GM08714 (cell line): ENCODE measurements around the gene FOCAD.

ENCODE experiments used
- H3K4me3 ChIP-seq: fragments of 200-500 bp; sonication (Bioruptor generic); 2 replicates; pipeline ENCODE4 v1.5.1; 2014; ENCODE audit warnings: mild to moderate bottlenecking, low read length, inconsistent platforms
- ZNF274 ChIP-seq: IDR thresholded peaks from 2 replicates; pipeline ENCODE4 v1.6.1; 2012; ENCODE audit warnings: mild to moderate bottlenecking, low read depth, low read length

FOCAD gene

DNA sequence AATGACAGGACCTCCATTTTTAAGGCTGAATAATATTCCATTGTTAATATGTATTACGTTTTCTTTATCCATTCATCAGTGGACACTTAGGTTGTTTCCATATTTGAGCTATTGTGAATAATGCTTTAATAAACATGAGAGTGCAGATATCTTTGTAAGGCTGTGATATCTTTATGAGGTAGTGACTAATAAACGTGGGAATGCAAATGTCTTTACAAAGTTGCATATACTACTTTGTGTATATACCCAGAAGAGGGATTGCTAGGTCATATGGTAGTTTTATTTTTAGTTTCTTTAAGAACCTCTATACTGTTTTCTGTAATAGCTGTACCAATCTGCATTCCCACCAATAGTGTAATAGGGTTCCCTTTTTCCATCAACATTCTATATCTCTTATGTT is 148.7 kb downstream of the FOCAD start:
- no peak overlapping the region for H3K4me3 ChIP-seq
- no peak for TF ChIP-seq ZNF274

DNA sequence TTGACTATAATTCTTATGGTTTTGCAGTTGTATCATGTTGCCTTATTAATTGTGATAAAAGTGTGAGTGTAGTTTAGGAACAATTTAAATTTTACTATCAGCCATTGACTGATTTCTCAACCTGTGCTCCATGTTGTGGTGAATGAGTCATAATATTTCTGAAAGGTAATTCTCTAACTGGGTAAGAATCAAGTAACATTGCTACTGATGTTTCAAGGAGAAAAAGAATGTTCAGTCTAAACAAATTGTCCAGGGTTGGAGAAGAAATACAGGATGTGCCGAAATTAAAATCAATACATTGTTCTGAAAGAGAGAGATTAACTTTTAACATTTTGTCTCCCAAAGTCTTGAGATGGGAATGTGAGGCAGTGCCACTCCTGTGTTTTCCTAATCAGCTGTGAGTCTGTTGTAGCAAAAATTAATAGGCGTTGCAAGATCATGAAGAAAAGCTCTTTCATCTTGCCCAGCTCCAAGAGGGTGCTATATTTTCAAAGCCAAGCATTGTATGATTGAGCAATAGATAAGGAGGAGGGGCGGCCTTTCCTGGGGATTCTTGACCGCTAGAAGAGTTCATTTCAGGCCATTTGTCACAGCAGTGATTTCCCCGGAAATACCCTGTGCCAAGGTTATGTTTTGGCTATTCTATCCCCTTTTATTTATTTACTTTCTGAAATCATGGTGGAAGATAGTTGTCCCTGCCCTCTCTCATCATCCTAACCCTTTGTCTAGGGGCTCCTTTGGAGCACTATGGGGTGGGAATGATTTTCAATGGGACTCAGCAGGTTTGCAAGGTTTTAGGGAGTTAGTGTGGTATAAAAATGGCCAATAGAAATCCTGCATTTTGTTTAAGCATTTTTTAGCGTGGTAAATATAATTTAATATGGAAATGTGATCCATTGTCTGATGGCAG is 151.6 kb downstream of the FOCAD start:
- no peak for TF ChIP-seq ZNF274
- H3K4me3 ChIP-seq = no peak overlapping the region

DNA sequence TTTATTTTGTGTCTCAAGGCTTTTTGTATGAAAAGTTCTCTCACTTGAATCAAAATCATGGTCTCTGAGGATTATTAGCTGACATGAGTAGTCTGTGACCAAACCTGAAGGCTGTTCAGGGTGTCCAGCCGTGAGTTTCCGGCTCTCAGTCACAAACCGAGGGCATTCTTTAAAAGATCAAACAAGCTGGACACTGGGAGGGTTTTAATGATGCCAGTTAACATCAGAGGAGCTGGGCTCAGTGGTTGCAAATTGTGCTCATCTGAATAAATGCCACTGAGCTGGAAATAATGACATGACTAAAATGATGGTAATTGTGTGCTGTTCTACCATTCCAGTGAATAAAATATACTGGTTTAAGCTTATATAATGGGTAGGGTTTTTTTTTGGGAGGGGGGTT is 153.1 kb downstream of the FOCAD start:
- H3K4me3 ChIP-seq = no peak overlapping the region
- TF ChIP-seq ZNF274 = no peak

- no peak overlapping the region for H3K4me3 ChIP-seq
- no peak for TF ChIP-seq ZNF274
These were observed 154.2 kb downstream of the FOCAD start for GRCh38 chr9:20838218-20838617.

DNA sequence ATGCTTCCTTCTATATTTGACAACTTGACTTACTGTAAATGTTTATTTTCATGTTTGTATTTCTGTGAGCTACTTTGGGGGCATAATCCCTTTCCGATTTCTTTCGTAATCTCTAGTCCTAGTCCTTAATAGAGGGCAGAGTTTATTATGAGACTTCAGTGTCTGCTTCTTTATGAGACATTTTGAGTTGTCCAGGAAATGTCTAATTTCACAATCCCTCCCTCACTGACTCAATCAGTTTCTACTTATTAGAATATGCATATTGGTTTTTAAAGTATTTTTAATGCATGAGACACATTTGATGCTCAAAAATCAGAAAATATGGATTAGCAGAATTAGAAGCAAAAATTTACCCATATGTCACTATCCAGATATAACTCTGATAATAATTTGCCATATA is 160.9 kb downstream of the FOCAD start:
- no peak for TF ChIP-seq ZNF274
- no peak overlapping the region for H3K4me3 ChIP-seq

DNA sequence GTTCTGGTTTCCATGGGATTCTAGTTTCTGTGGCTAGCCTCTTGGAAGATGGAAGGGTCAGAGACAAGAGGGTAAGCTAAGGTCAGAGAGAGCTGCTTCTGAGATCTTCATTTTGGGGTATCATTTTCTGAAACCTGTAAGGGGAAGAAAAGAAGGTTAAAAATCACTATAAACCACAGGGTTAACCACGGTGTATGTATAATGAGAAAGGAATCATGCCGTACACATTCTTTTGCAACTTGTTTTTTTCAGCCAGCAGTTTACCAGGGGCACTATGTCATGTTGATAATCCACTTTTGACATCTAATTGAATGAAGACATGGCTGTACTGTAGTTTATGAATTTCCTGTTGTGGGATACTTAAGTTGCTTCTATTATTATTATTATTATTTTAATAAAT is 164.4 kb downstream of the FOCAD start:
- no peak for TF ChIP-seq ZNF274
- no peak overlapping the region for H3K4me3 ChIP-seq

DNA sequence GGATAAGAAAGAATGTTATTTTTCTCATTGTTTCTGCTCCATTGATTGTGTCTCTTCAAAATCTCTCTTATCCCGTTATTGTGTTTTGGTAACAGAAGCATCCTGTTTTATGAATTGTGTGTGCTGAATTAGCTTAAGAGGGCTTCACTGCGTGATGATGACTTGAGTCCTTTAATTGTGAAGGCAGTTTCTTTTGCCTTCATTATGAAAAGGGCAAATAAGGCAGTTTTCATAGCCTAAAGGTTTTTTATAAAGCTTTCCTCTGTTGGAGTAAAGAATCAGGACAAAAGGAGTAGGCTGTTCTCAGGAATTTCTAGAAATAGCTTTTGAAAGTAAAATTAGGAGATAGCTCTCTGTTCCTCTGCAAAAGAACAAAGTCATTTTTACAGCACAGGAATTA is 169.8 kb downstream of the FOCAD start:
- no peak for TF ChIP-seq ZNF274
- no peak overlapping the region for H3K4me3 ChIP-seq

GRCh38 chr9:20854444-20854843 is 170.4 kb downstream of the FOCAD start:
- no peak for TF ChIP-seq ZNF274
- no peak overlapping the region for H3K4me3 ChIP-seq

- H3K4me3 ChIP-seq = no peak overlapping the region
- TF ChIP-seq ZNF274 = no peak
These were observed 179.9 kb downstream of the FOCAD start for GRCh38 chr9:20863945-20864344.

- no peak for TF ChIP-seq ZNF274
These were observed 181.3 kb downstream of the FOCAD start for GRCh38 chr9:20865347-20865746.

GRCh38 chr9:20870115-20870514 is 186.1 kb downstream of the FOCAD start:
- no peak overlapping the region for H3K4me3 ChIP-seq
- TF ChIP-seq ZNF274 = no peak

More at GRCh38 chr9:20865347-20865746, 181.3 kb downstream of the FOCAD start:
- H3K4me3 ChIP-seq = no peak overlapping the region

GRCh38 chr9:20872340-20872977 is 188.4 kb downstream of the FOCAD start:
- TF ChIP-seq ZNF274 = no peak
- no peak overlapping the region for H3K4me3 ChIP-seq

- no peak for TF ChIP-seq ZNF274
- H3K4me3 ChIP-seq = no peak overlapping the region
These were observed 189.3 kb downstream of the FOCAD start for GRCh38 chr9:20873240-20873865.

DNA sequence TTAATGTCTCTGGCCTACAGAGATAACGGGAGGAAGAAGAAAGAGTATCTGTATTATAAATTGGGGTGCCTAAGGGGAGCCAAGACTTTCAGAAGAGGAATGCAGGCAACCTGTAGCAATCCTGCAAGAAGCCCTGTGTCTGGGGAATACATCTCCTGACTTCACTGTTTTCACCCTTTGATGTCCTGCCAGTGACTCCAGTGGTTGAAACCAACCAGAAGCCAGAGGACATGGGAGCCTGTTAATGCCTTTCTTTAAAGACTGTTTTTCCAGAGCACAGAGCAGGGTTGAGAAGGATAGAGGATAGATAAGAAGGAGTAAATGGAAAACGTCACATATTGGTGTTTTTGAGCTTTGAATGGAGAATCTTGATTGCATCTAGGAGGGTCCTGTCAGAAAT is 196.2 kb downstream of the FOCAD start:
- no peak for TF ChIP-seq ZNF274

GRCh38 chr9:20880675-20881074 is 196.6 kb downstream of the FOCAD start:
- no peak overlapping the region for H3K4me3 ChIP-seq
- TF ChIP-seq ZNF274 = no peak

More for the DNA sequence above, 196.2 kb downstream of the FOCAD start:
- H3K4me3 ChIP-seq = no peak overlapping the region
